ENCODE results near the gene CCDC158. TPM values are rescaled to one million over a fixed set of nuclear protein-coding genes. Genes with fewer than 3 reads are reported as not detected.

Gene CCDC158
- total RNA-seq, 2 donors from 2014 or later, result 1.8 to 2.8 TPM

GRCh38 chr4:76326515-76326914 lies 94.4 kb downstream of the CCDC158 start:
- peaks cover 9% of the 10 kb centered on the region for H3K9me3 ChIP-seq
- DNase-seq (ENCODE audit: low spot score) (no peak), ATAC-seq (ENCODE audit: insufficient number of reproducible peaks, low FRiP score, low read depth) (no peak)
- H3K27me3 ChIP-seq (replicated peaks; ENCODE audit: insufficient read depth), result no peaks in the 10 kb centered on the region
- TF ChIP-seq, protein P1, sequence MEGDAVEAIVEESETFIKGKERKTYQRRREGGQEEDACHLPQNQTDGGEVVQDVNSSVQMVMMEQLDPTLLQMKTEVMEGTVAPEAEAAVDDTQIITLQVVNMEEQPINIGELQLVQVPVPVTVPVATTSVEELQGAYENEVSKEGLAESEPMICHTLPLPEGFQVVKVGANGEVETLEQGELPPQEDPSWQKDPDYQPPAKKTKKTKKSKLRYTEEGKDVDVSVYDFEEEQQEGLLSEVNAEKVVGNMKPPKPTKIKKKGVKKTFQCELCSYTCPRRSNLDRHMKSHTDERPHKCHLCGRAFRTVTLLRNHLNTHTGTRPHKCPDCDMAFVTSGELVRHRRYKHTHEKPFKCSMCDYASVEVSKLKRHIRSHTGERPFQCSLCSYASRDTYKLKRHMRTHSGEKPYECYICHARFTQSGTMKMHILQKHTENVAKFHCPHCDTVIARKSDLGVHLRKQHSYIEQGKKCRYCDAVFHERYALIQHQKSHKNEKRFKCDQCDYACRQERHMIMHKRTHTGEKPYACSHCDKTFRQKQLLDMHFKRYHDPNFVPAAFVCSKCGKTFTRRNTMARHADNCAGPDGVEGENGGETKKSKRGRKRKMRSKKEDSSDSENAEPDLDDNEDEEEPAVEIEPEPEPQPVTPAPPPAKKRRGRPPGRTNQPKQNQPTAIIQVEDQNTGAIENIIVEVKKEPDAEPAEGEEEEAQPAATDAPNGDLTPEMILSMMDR (IDR thresholded peaks at IDR 0.05), result no peak
- H3K27ac ChIP-seq, result no peak overlapping the region
- no peaks in the 10 kb centered on the region for H3K4me1 ChIP-seq (ENCODE audit: control insufficient read depth in 1 of 2, low read depth in 2 of 2)
- no peak overlapping the region for H3K4me3 ChIP-seq
- no peaks in the 10 kb centered on the region for H3K36me3 ChIP-seq

- H3K27ac ChIP-seq, result no peak overlapping the region
- ATAC-seq (ENCODE audit: insufficient number of reproducible peaks, low FRiP score, low read depth), result no peak
- H3K36me3 ChIP-seq, result no peaks in the 10 kb centered on the region
These were observed 95.9 kb downstream of the CCDC158 start for GRCh38 chr4:76325072-76325471.

GRCh38 chr4:76322236-76322635 lies 98.7 kb downstream of the CCDC158 start:
- H3K36me3 ChIP-seq, result no peaks in the 10 kb centered on the region
- no peak overlapping the region for H3K27ac ChIP-seq
- no peak overlapping the region for H3K4me3 ChIP-seq
- no peaks in the 10 kb centered on the region for H3K4me1 ChIP-seq (ENCODE audit: control insufficient read depth in 1 of 2, low read depth in 2 of 2)
- no peaks in the 10 kb centered on the region for H3K27me3 ChIP-seq (replicated peaks; ENCODE audit: insufficient read depth)
- DNase-seq (ENCODE audit: low spot score) (no peak), ATAC-seq (ENCODE audit: insufficient number of reproducible peaks, low FRiP score, low read depth) (no peak)
- H3K9me3 ChIP-seq, result peaks cover 13% of the 10 kb centered on the region
- TF ChIP-seq, protein P1 (IDR thresholded peaks at IDR 0.05), result no peak

More at GRCh38 chr4:76325072-76325471, 95.9 kb downstream of the CCDC158 start:
- no peak for DNase-seq (ENCODE audit: low spot score)
- TF ChIP-seq, protein P1 (IDR thresholded peaks at IDR 0.05), result no peak
- Histone ChIP-seq H3K4me3 (no peak overlapping the region), H3K27me3 (replicated peaks; ENCODE audit: insufficient read depth) (no peaks in the 10 kb centered on the region), H3K9me3 (peaks cover 12% of the 10 kb centered on the region), H3K4me1 (ENCODE audit: control insufficient read depth in 1 of 2, low read depth in 2 of 2) (no peaks in the 10 kb centered on the region)

DNA sequence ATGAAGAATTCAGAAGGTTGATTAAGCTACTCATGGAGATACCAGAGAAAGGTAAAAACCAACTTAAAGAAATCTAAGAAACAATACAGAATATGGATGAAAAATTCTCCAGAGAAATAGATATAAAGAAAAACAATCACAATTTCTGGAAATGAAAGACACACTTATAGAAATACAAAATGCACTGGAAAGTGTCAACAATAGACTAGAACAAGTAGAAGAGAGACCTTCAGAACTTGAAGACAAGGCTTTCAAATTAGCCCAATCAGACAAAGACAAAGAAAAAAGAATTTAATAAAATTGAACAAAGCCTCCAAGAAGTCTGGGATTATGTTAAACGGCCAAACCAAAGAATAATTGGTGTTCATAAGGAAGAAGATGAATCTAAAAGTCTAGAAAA lies 104.8 kb downstream of the CCDC158 start:
- TF ChIP-seq, protein P1 (IDR thresholded peaks at IDR 0.05), result no peak
- Histone ChIP-seq H3K4me3 (no peak overlapping the region), H3K27ac (no peak overlapping the region), H3K27me3 (replicated peaks; ENCODE audit: insufficient read depth) (no peaks in the 10 kb centered on the region), H3K9me3 (peaks cover 19% of the 10 kb centered on the region), H3K4me1 (ENCODE audit: control insufficient read depth in 1 of 2, low read depth in 2 of 2) (no peaks in the 10 kb centered on the region), H3K36me3 (peaks cover 7% of the 10 kb centered on the region)
- ATAC-seq (ENCODE audit: insufficient number of reproducible peaks, low FRiP score, low read depth), result no peak
- DNase-seq (ENCODE audit: low spot score), result no peak

DNA sequence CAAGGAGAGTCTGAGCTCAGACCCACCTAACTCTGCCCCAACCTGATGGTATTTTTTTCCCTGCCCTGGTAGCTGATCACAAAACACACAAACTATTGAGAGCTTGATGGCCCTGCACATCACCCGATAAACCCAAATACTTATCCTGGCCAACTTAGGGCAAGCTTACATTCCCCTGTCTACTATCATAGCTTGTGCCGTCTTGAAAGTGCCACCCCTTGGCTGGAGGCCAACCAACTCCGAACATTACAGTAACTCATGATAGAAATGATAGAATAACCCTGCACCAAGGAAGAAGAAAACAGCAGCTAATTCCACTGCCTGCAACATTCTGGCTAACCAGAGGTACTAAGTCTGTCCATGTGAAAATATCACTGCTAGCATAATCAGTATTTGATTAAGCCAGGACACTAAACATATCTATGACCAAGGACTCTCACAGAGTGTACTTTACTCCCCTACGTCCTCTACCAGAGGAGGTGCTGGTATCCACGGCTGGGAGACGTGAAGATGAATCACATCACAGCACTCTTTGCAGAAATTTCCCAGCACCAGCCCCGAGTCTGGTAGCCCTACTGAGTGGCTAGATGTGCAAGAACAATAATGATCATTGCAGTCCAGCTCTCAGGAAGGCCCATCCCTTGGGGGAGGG lies 105.5 kb downstream of the CCDC158 start:
- TF ChIP-seq, protein P1 (IDR thresholded peaks at IDR 0.05), result no peak
- Histone ChIP-seq H3K27me3 (replicated peaks; ENCODE audit: insufficient read depth) (no peaks in the 10 kb centered on the region), H3K36me3 (peaks cover 7% of the 10 kb centered on the region), H3K27ac (no peak overlapping the region), H3K9me3 (peaks cover 18% of the 10 kb centered on the region), H3K4me3 (no peak overlapping the region), H3K4me1 (ENCODE audit: control insufficient read depth in 1 of 2, low read depth in 2 of 2) (no peaks in the 10 kb centered on the region)
- DNase-seq (ENCODE audit: low spot score), result no peak
- ATAC-seq (ENCODE audit: insufficient number of reproducible peaks, low FRiP score, low read depth), result no peak
